A673 (cell line): Measurements from ENCODE around the gene CAV3.

Source experiments
- CTCF ChIP-seq: fragments of 300-800, 200-600 bp; sonication (generic); conservative IDR thresholded peaks from 2 replicates; pipeline ENCODE4 v1.5.1; 2017; ENCODE audit warnings: low read depth, mild to moderate bottlenecking, antibody characterized with exemption, low read length, moderate library complexity, mixed read lengths
- EZH2 ChIP-seq: fragments of 200-600 bp; sonication (generic); IDR thresholded peaks from 2 replicates; pipeline ENCODE4 v1.6.1; 2017; ENCODE audit warnings: borderline replicate concordance, low read depth, mild to moderate bottlenecking, mixed read lengths, antibody characterized with exemption, low read length; ENCODE audit not compliant: poor library complexity, severe bottlenecking

GRCh38 chr3:8722808-8723207 is 10.8 kb upstream of the CAV3 start:
- no peak for TF ChIP-seq EZH2
- TF ChIP-seq CTCF = no peak
